SW480 (cell line): ENCODE results near the gene LCN2.

ENCODE experiments used
- DNase-seq: peaks from one replicate; pipeline ENCODE4 v3.0.0-alpha.2; 2016; ENCODE audit warnings: low spot score

LCN2 gene

GRCh38 chr9:128115187-128116103, 33.8 kb upstream of the LCN2 start:
- DNase-seq = peak; percentile 84

- DNase-seq = no peak
These were observed 32.9 kb upstream of the LCN2 start for GRCh38 chr9:128116104-128117083.

GRCh38 chr9:128117613-128118471, 31.4 kb upstream of the LCN2 start:
- DNase-seq = peak; percentile 75

- DNase-seq = no peak
These were observed 30.8 kb upstream of the LCN2 start for GRCh38 chr9:128118472-128118857.

GRCh38 chr9:128118971-128119665, 30.1 kb upstream of the LCN2 start:
- DNase-seq = no peak

- no peak for DNase-seq
These were observed 29.1 kb upstream of the LCN2 start for GRCh38 chr9:128120061-128120740.

- DNase-seq = no peak
These were observed 28.4 kb upstream of the LCN2 start for GRCh38 chr9:128120741-128121465.

GRCh38 chr9:128121466-128121810, 27.8 kb upstream of the LCN2 start:
- DNase-seq = no peak

- no peak for DNase-seq
These were observed 27.1 kb upstream of the LCN2 start for GRCh38 chr9:128121924-128122808.

GRCh38 chr9:128122809-128123175, 26.5 kb upstream of the LCN2 start:
- no peak for DNase-seq

- DNase-seq = no peak
These were observed 25.7 kb upstream of the LCN2 start for GRCh38 chr9:128123451-128124080.

GRCh38 chr9:128124451-128124850, 24.8 kb upstream of the LCN2 start:
- no peak for DNase-seq

GRCh38 chr9:128124873-128125579, 24.2 kb upstream of the LCN2 start:
- no peak for DNase-seq

GRCh38 chr9:128125580-128126354, 23.5 kb upstream of the LCN2 start:
- DNase-seq = no peak

GRCh38 chr9:128127568-128127989, 21.7 kb upstream of the LCN2 start, which contains the start of gene PTGES2:
TSS of gene PTGES2 (minus strand) at chr9:128127729. CDS start at chr9:128127717, 12 bp downstream.
- DNase-seq = peak; percentile 80

GRCh38 chr9:128127990-128128835, 21.0 kb upstream of the LCN2 start:
- DNase-seq = peak; percentile 92
